ENCODE measurements around the gene F8A2. TPM values are rescaled to one million over a fixed set of nuclear protein-coding genes. Genes with fewer than 3 reads are reported as not detected.
"Not testable (repeated sequence)": the region's sequence is repeated elsewhere in the genome, so short reads cannot be mapped to it uniquely, and the experiment has no call there.

Gene F8A2
- total RNA-seq, 2 experiments from 2014 or later = not detected

- POLR2A ChIA-PET = no interaction called here
Measured at GRCh38 chrX:155389634-155390033, 7.7 kb downstream of the F8A2 start.

DNA sequence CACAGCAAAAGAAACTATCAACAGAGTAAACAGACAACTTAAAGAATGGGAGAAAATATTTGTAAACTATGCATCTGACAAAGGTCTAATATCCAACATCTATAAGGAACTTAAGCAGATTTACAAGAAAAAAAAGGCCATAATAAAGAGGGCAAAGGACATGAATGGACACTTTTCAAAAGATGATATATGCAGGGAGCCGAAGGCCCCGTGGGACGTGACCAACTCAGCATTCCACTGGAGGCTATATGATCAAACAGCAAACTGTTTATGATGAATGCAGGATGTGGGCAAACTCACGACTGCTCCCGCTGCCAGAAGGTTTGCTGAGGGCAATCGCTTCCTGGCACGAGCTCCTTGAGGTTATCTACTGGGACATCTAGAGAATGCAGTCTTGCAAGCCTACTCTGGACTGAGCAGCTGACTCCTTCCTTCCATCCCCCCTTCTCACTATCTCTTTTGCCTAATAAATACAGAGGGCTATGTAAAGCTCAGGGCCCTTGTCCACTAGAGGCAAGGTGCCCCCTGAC lies 12.9 kb downstream of the F8A2 start:
- POLR2A ChIA-PET = interaction anchor here (0.6 kb wide), 1 partner anchor 182 kb away, joined by 3 read pairs; no protein-coding TSS in a partner anchor

More at GRCh38 chrX:155389634-155390033, 7.7 kb downstream of the F8A2 start:
- Histone ChIP-seq H3K4me2 (ENCODE audit: low read length) (no peak overlapping the region), H3K4me3 (ENCODE audit: low read depth, low read length, poor library complexity, severe bottlenecking) (no peak overlapping the region), H3K27ac (ENCODE audit: low read depth, low read length, poor library complexity, severe bottlenecking) (no peak overlapping the region), H4K20me1 (ENCODE audit: insufficient read depth, low read length) (no peaks in the 10 kb centered on the region), H3K36me3 (ENCODE audit: insufficient read depth, low read length) (no peaks in the 10 kb centered on the region), H3K9me3 (ENCODE audit: low read length) (no peaks in the 10 kb centered on the region), H3K79me2 (ENCODE audit: insufficient read depth, low read depth, low read length) (no peaks in the 10 kb centered on the region), H3K4me1 (ENCODE audit: insufficient read depth, low read length, poor library complexity, severe bottlenecking) (no peaks in the 10 kb centered on the region), H3K9me2 (ENCODE audit: insufficient read depth, low read length) (no peaks in the 10 kb centered on the region), H2AFZ (ENCODE audit: low read length) (no peak overlapping the region)
- BruUV-seq (replicated peaks) = no TSS peak
- CTCF ChIA-PET (ENCODE audit: unreplicated experiment) = no interaction called here
- TF ChIP-seq EZH2phosphoT487 (IDR thresholded peaks at IDR 0.05; ENCODE audit: borderline replicate concordance, low read depth, low read length) = no peak
- TF ChIP-seq, protein P1, sequence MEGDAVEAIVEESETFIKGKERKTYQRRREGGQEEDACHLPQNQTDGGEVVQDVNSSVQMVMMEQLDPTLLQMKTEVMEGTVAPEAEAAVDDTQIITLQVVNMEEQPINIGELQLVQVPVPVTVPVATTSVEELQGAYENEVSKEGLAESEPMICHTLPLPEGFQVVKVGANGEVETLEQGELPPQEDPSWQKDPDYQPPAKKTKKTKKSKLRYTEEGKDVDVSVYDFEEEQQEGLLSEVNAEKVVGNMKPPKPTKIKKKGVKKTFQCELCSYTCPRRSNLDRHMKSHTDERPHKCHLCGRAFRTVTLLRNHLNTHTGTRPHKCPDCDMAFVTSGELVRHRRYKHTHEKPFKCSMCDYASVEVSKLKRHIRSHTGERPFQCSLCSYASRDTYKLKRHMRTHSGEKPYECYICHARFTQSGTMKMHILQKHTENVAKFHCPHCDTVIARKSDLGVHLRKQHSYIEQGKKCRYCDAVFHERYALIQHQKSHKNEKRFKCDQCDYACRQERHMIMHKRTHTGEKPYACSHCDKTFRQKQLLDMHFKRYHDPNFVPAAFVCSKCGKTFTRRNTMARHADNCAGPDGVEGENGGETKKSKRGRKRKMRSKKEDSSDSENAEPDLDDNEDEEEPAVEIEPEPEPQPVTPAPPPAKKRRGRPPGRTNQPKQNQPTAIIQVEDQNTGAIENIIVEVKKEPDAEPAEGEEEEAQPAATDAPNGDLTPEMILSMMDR (conservative IDR thresholded peaks at IDR 0.05; ENCODE audit: low read length) = no peak
- intact Hi-C loops (cut with micrococcal nuclease; ENCODE audit: unreplicated experiment) = no loop called here
- DNase-seq (ENCODE audit: low spot score) = no peak

DNA sequence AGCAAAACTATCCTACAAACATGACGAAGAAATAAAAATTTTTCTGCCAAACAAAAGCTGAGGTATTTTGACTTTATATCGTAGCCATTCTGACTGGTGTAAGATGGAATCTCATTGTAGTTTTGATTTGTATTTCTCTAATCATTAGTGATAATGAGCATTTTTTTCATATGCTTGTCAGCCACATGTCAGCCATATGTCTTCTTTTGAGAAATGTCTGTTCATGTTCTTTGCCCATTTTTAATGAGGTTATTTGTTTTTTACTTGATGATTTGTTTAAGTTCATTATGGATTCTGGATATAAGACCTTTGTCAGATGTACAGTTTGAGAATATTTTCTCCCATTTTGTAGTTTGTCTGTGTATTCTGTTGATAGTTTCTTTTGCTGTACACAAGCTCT lies 24.5 kb downstream of the F8A2 start:
- no peaks in the 10 kb centered on the region for H3K36me3 ChIP-seq (ENCODE audit: insufficient read depth, low read length)
- no peaks in the 10 kb centered on the region for H3K9me2 ChIP-seq (ENCODE audit: insufficient read depth, low read length)
- ChIA-PET CTCF (ENCODE audit: unreplicated experiment) (no interaction called here), POLR2A (no interaction called here)
- BruUV-seq (replicated peaks) = no TSS peak
- no peaks in the 10 kb centered on the region for H3K9me3 ChIP-seq (ENCODE audit: low read length)
- H3K4me1 ChIP-seq (ENCODE audit: insufficient read depth, low read length, poor library complexity, severe bottlenecking) = no peaks in the 10 kb centered on the region
- no peak for TF ChIP-seq EZH2phosphoT487 (IDR thresholded peaks at IDR 0.05; ENCODE audit: borderline replicate concordance, low read depth, low read length)
- TF ChIP-seq, protein P1 (conservative IDR thresholded peaks at IDR 0.05; ENCODE audit: low read length) = no peak
- intact Hi-C loops (cut with micrococcal nuclease; ENCODE audit: unreplicated experiment) = no loop called here
- no peak overlapping the region for H3K4me3 ChIP-seq (ENCODE audit: low read depth, low read length, poor library complexity, severe bottlenecking)
- no peak overlapping the region for H2AFZ ChIP-seq (ENCODE audit: low read length)
- no peak overlapping the region for H3K4me2 ChIP-seq (ENCODE audit: low read length)
- H3K79me2 ChIP-seq (ENCODE audit: insufficient read depth, low read depth, low read length) = no peaks in the 10 kb centered on the region
- no peak for DNase-seq (ENCODE audit: low spot score)
- H4K20me1 ChIP-seq (ENCODE audit: insufficient read depth, low read length) = no peaks in the 10 kb centered on the region
- H3K27ac ChIP-seq (ENCODE audit: low read depth, low read length, poor library complexity, severe bottlenecking) = no peak overlapping the region

More for the DNA sequence above, 12.9 kb downstream of the F8A2 start:
- BruUV-seq (replicated peaks); CTCF ChIA-PET (ENCODE audit: unreplicated experiment); H3K36me3 ChIP-seq (ENCODE audit: insufficient read depth, low read length); intact Hi-C loops (cut with micrococcal nuclease; ENCODE audit: unreplicated experiment); H3K79me2 ChIP-seq (ENCODE audit: insufficient read depth, low read depth, low read length); H4K20me1 ChIP-seq (ENCODE audit: insufficient read depth, low read length); H2AFZ ChIP-seq (ENCODE audit: low read length); H3K4me3 ChIP-seq (ENCODE audit: low read depth, low read length, poor library complexity, severe bottlenecking); H3K4me1 ChIP-seq (ENCODE audit: insufficient read depth, low read length, poor library complexity, severe bottlenecking); H3K9me3 ChIP-seq (ENCODE audit: low read length); H3K4me2 ChIP-seq (ENCODE audit: low read length); H3K27ac ChIP-seq (ENCODE audit: low read depth, low read length, poor library complexity, severe bottlenecking); DNase-seq (ENCODE audit: low spot score); H3K9me2 ChIP-seq (ENCODE audit: insufficient read depth, low read length): not testable (repeated sequence)
